ENCODE measurements around the gene PLXNB2.

DNA sequence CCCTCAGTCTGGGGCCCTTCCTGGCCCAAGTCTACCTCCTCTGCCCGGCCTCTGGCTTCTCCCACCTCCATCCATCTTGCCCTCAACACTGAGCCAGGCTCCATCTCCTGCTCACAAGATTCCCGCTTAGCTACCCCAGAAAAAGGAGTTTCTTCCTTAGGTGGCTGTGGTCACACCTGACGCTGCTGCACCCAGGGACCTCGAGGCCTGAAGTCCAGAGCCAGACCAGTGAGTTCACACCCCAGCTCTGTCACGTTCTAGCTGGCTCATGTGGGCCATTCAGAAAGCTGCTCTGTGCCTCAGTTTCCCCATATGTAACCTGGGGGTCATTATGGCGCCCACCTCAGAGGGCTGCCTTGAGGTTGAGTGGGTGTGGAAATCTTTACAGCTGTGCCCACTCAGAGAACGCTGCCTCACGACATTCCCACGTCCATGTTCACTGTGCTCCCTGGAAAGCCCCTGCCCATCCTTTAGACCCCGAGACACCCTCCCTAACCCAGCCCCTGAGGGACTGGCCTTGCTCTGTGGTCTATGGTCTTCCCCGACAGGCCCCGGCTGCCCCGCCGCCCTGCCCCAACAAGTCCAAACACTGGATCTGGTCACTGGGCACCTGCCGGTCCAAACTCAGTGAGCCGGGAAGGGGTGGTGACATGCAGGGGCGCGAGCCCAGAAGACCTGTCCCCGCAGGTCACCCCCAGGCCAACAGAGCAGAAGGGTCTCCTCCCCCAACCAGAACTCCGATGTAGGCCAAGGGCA, 9.8 kb downstream of the PLXNB2 start:
- TF ChIP-seq SUZ12 (IDR thresholded peaks at IDR 0.05), result no peak
- no peak for TF ChIP-seq PKNOX1 (IDR thresholded peaks at IDR 0.05)
- TF ChIP-seq SP1 (IDR thresholded peaks at IDR 0.05), result no peak
- TF ChIP-seq FOXA1 (IDR thresholded peaks at IDR 0.05), result no peak
- TF ChIP-seq LEF1 (IDR thresholded peaks at IDR 0.05; ENCODE audit: borderline replicate concordance), result no peak
- TF ChIP-seq FOXK2 (IDR thresholded peaks at IDR 0.05), result no peak
- no peak for TF ChIP-seq TARDBP (IDR thresholded peaks at IDR 0.05)
- TF ChIP-seq HDGF (IDR thresholded peaks at IDR 0.05; ENCODE audit: borderline replicate concordance), result no peak
- TF ChIP-seq FOXM1 (IDR thresholded peaks at IDR 0.05; ENCODE audit: borderline replicate concordance), result no peak
